ENCODE results near the gene EVC. TPM values are rescaled to one million over a fixed set of nuclear protein-coding genes. Genes with fewer than 3 reads are reported as not detected.

EVC gene
- total RNA-seq, 3 donors from 2014 or later: 1.9 to 24.2 (median 4.6) TPM

- intact Hi-C loops (cut with DNase I, micrococcal nuclease): no loop called here
- no peak for TF ChIP-seq CTCF (IDR thresholded peaks at IDR 0.05)
- Histone ChIP-seq H3K9me3 (no peaks in the 10 kb centered on the region), H3K36me3 (ENCODE audit: low read depth) (no peaks in the 10 kb centered on the region), H3K4me3 (no peak overlapping the region), H3K4me1 (ENCODE audit: low read depth) (no peaks in the 10 kb centered on the region)
- DNase-seq (no peak), ATAC-seq (no peak)
Observed at GRCh38 chr4:5751666-5752375, 40.8 kb downstream of the EVC start.

GRCh38 chr4:5752376-5753184, 41.6 kb downstream of the EVC start:
- Histone ChIP-seq H3K4me3 (no peak overlapping the region), H3K36me3 (ENCODE audit: low read depth) (no peaks in the 10 kb centered on the region), H3K4me1 (ENCODE audit: low read depth) (no peaks in the 10 kb centered on the region), H3K9me3 (no peaks in the 10 kb centered on the region)
- DNase-seq (no peak), ATAC-seq (no peak)
- no peak for TF ChIP-seq CTCF (IDR thresholded peaks at IDR 0.05)
- intact Hi-C loops (cut with DNase I, micrococcal nuclease): no loop called here

- no peak for DNase-seq
- Histone ChIP-seq H3K36me3 (ENCODE audit: low read depth) (no peaks in the 10 kb centered on the region), H3K4me1 (ENCODE audit: low read depth) (no peaks in the 10 kb centered on the region), H3K9me3 (no peaks in the 10 kb centered on the region), H3K4me3 (no peak overlapping the region)
- TF ChIP-seq CTCF (IDR thresholded peaks at IDR 0.05): no peak
- ATAC-seq: no peak
- intact Hi-C loops (cut with DNase I, micrococcal nuclease): no loop called here
Observed at GRCh38 chr4:5753366-5753765, 42.4 kb downstream of the EVC start.

GRCh38 chr4:5753766-5754528, 42.9 kb downstream of the EVC start:
- Histone ChIP-seq H3K9me3 (no peaks in the 10 kb centered on the region), H3K4me3 (no peak overlapping the region), H3K4me1 (ENCODE audit: low read depth) (no peaks in the 10 kb centered on the region), H3K36me3 (ENCODE audit: low read depth) (no peaks in the 10 kb centered on the region)
- intact Hi-C loops (cut with DNase I, micrococcal nuclease): no loop called here
- no peak for ATAC-seq
- TF ChIP-seq CTCF (IDR thresholded peaks at IDR 0.05): no peak
- no peak for DNase-seq

- H3K9me3 ChIP-seq: no peaks in the 10 kb centered on the region
- no peaks in the 10 kb centered on the region for H3K4me1 ChIP-seq (ENCODE audit: low read depth)
- intact Hi-C loops (cut with DNase I, micrococcal nuclease): no loop called here
- no peaks in the 10 kb centered on the region for H3K36me3 ChIP-seq (ENCODE audit: low read depth)
- H3K4me3 ChIP-seq: no peak overlapping the region
- ATAC-seq (no peak), DNase-seq (no peak)
- no peak for TF ChIP-seq CTCF (IDR thresholded peaks at IDR 0.05)
Observed at GRCh38 chr4:5754529-5754881, 43.5 kb downstream of the EVC start.
